Gastrocnemius medialis (tissue), 4 donors: ENCODE data around the gene KPNB1. TPM values are rescaled to one million over a fixed set of nuclear protein-coding genes. Genes with fewer than 3 reads are reported as not detected.

ENCODE experiments used
- ATAC-seq, 2 donors: fragments of 150-250 bp; one replicate each; pipeline ENCODE4 v1.9.1; 2016
- DNase-seq, 2 donors: peaks; one replicate each; pipeline ENCODE4 v3.0.0-alpha.2; 2019
- H3K27ac ChIP-seq, 4 donors: fragments of 200-600 bp; sonication (generic); 1 replicate in 1 of 4; 2 replicates in 3 of 4; pipeline ENCODE4 v1.5.1; 2016 to 2018; ENCODE audit warnings: mild to moderate bottlenecking in 2 of 4, moderate library complexity in 1 of 4
- H3K27me3 ChIP-seq, 3 donors: fragments of 200-600 bp; sonication (generic) in 2 of 3; 1 replicate in 1 of 3; 2 replicates in 2 of 3; pipeline versions ENCODE4 v1.5.1 to v1.6.0; 2016 to 2019; ENCODE audit warnings: mild to moderate bottlenecking in 1 of 3, moderate library complexity in 1 of 3
- H3K36me3 ChIP-seq, 2 donors: fragments of 200-600 bp; sonication (generic) in 1 of 2; one replicate each; pipeline ENCODE4 v1.5.1; 2017 to 2018
- H3K4me1 ChIP-seq, 2 donors: fragments of 200-600 bp; sonication (generic) in 1 of 2; one replicate each; pipeline ENCODE4 v1.5.1; 2016 to 2017; ENCODE audit warnings: mild to moderate bottlenecking in 2 of 2
- H3K4me3 ChIP-seq, 4 donors: fragments of 200-600 bp; sonication (generic) in 3 of 4; 1 replicate in 1 of 4; 2 replicates in 3 of 4; pipeline ENCODE4 v1.5.1; 2016 to 2019; ENCODE audit warnings: mild to moderate bottlenecking in 2 of 4
- H3K9me3 ChIP-seq, 3 donors: fragments of 200-600 bp; sonication (generic) in 2 of 3; 1 replicate in 1 of 3; 2 replicates in 2 of 3; pipeline ENCODE4 v1.5.1; 2016 to 2019
- CTCF ChIP-seq, 5 experiments: fragments of 450-650 bp in 3 of 5; fragments of 200-600 bp in 2 of 5; sonication (generic) in 2 of 5; IDR thresholded peaks in 4 of 5; conservative IDR thresholded peaks in 1 of 5; 1 replicate in 4 of 5; 2 replicates in 1 of 5; pipeline ENCODE4 v1.5.1; 2016 to 2019; ENCODE audit warnings: antibody characterized with exemption in 5 of 5, mild to moderate bottlenecking in 3 of 5, moderate library complexity in 3 of 5
- POLR2A ChIP-seq, 2 donors: fragments of 450-650 bp; IDR thresholded peaks; one replicate each; pipeline ENCODE4 v1.6.1; 2017; ENCODE audit warnings: antibody characterized with exemption in 2 of 2, mild to moderate bottlenecking in 2 of 2, moderate library complexity in 2 of 2
- in situ Hi-C, 4 donors: fragments of 200-750 bp; cut with MboI; loops; one replicate each; pipeline versions ENCODE4 v1.15.0 to v1.8.0; 2017; ENCODE audit warnings: low sequenced_read_pairs in 4 of 4
- intact Hi-C: fragments of 100-400 bp; cut with DNase I; formaldehyde crosslinking; loops from one replicate; pipeline ENCODE4 v1.15.1; 2023; ENCODE audit warnings: low total_unique reads
- total RNA-seq, 4 donors: library from RNA; depleted of rRNA; stranded (reverse); fragments of >200 nt; gene quantifications; one replicate each; pipeline versions ENCODE4 v1.1.0 to v1.2.3, GENCODE V29; 2016

KPNB1 gene
- total RNA-seq, 4 donors from 2014 or later, result 170 to 238 (median 211) TPM

GRCh38 chr17:47686276-47686635 lies 36.5 kb downstream of the KPNB1 start:
- DNase-seq (no peak), ATAC-seq (no peak)
- H3K4me1 ChIP-seq, result peaks cover 23 to 30% of the 10 kb centered on the region in 2 donors
- H3K4me3 ChIP-seq, result no peak overlapping the region
- H3K27ac ChIP-seq, result peak overlapping the region; percentile 27 to 52 (median 43)
- H3K9me3 ChIP-seq, result no peaks in the 10 kb centered on the region
- in situ Hi-C loops (no loop called here), intact Hi-C loops (no loop called here)
- TF ChIP-seq CTCF (IDR thresholded peaks at IDR 0.05 in 4 of 5, conservative IDR thresholded peaks at IDR 0.05 in 1 of 5) (no peak), POLR2A (IDR thresholded peaks at IDR 0.05) (no peak)
- peaks cover 0 to 30% of the 10 kb centered on the region in 2 donors for H3K36me3 ChIP-seq
- H3K27me3 ChIP-seq, result no peaks in the 10 kb centered on the region

- TF ChIP-seq CTCF (IDR thresholded peaks at IDR 0.05 in 4 of 5, conservative IDR thresholded peaks at IDR 0.05 in 1 of 5) (no peak), POLR2A (IDR thresholded peaks at IDR 0.05) (no peak)
- DNase-seq (no peak), ATAC-seq (no peak)
- no peaks in the 10 kb centered on the region for H3K9me3 ChIP-seq
- H3K27me3 ChIP-seq, result no peaks in the 10 kb centered on the region
- H3K36me3 ChIP-seq, result peaks cover 0 to 27% of the 10 kb centered on the region in 2 donors
- in situ Hi-C loops (no loop called here), intact Hi-C loops (no loop called here)
- H3K27ac ChIP-seq, result peak overlapping the region in 3 of 4 donors; percentile 27 to 52 (median 40)
- peaks cover 23 to 30% of the 10 kb centered on the region in 2 donors for H3K4me1 ChIP-seq
- H3K4me3 ChIP-seq, result no peak overlapping the region
These were observed 37.1 kb downstream of the KPNB1 start for GRCh38 chr17:47686664-47687327.

GRCh38 chr17:47687328-47687690 lies 37.6 kb downstream of the KPNB1 start:
- in situ Hi-C loops (no loop called here), intact Hi-C loops (no loop called here)

GRCh38 chr17:47687748-47688147 lies 38.0 kb downstream of the KPNB1 start:
- in situ Hi-C loops (no loop called here), intact Hi-C loops (no loop called here)
- H3K9me3 ChIP-seq, result no peaks in the 10 kb centered on the region
- peak overlapping the region in 3 of 4 donors; percentile 22 to 40 (median 31) for H3K27ac ChIP-seq
- peak in 1 of 2 donors; percentile 28 for DNase-seq
- TF ChIP-seq CTCF (IDR thresholded peaks at IDR 0.05 in 4 of 5, conservative IDR thresholded peaks at IDR 0.05 in 1 of 5) (no peak), POLR2A (IDR thresholded peaks at IDR 0.05) (no peak)
- H3K4me1 ChIP-seq, result peaks cover 27 to 30% of the 10 kb centered on the region in 2 donors
- peak in 1 of 2 donors; percentile 82 for ATAC-seq
- H3K4me3 ChIP-seq, result no peak overlapping the region
- no peaks in the 10 kb centered on the region for H3K27me3 ChIP-seq
- H3K36me3 ChIP-seq, result peaks cover 0 to 17% of the 10 kb centered on the region in 2 donors

More at GRCh38 chr17:47687328-47687690, 37.6 kb downstream of the KPNB1 start:
- TF ChIP-seq CTCF (IDR thresholded peaks at IDR 0.05 in 4 of 5, conservative IDR thresholded peaks at IDR 0.05 in 1 of 5) (no peak), POLR2A (IDR thresholded peaks at IDR 0.05) (no peak)
- no peaks in the 10 kb centered on the region for H3K9me3 ChIP-seq
- H3K4me1 ChIP-seq, result peaks cover 23 to 30% of the 10 kb centered on the region in 2 donors
- no peak overlapping the region for H3K4me3 ChIP-seq
- peaks cover 0 to 22% of the 10 kb centered on the region in 2 donors for H3K36me3 ChIP-seq
- no peaks in the 10 kb centered on the region for H3K27me3 ChIP-seq
- DNase-seq (no peak), ATAC-seq (no peak)
- peak overlapping the region in 3 of 4 donors; percentile 22 to 40 (median 31) for H3K27ac ChIP-seq
